Glutamatergic neuron (in vitro differentiated cells): ENCODE measurements around the gene ANKRD13A. TPM values are rescaled to one million over a fixed set of nuclear protein-coding genes. Genes with fewer than 3 reads are reported as not detected.

Source experiments
- DNase-seq: peaks from one replicate; pipeline ENCODE4 v3.0.0; 2022
- H3K27ac Mint-ChIP-seq: one replicate; pipeline ENCODE4 v1.8.0; 2020; ENCODE audit warnings: mild to moderate bottlenecking, mixed read lengths, inconsistent platforms; ENCODE audit not compliant: unreplicated experiment
- H3K27me3 Mint-ChIP-seq: one replicate; pipeline ENCODE4 v1.8.0; 2020; ENCODE audit warnings: mild to moderate bottlenecking, moderate library complexity, mixed read lengths, inconsistent platforms; ENCODE audit not compliant: unreplicated experiment
- H3K36me3 Mint-ChIP-seq: one replicate; pipeline ENCODE4 v1.8.0; 2020; ENCODE audit warnings: mild to moderate bottlenecking, mixed read lengths, inconsistent platforms; ENCODE audit not compliant: unreplicated experiment
- H3K4me1 Mint-ChIP-seq: one replicate; pipeline ENCODE4 v1.8.0; 2020; ENCODE audit warnings: mild to moderate bottlenecking, low read depth, mixed read lengths, inconsistent platforms; ENCODE audit not compliant: unreplicated experiment
- H3K4me3 Mint-ChIP-seq: one replicate; pipeline ENCODE4 v1.8.0; 2020; ENCODE audit warnings: mild to moderate bottlenecking, mixed read lengths, inconsistent platforms; ENCODE audit not compliant: unreplicated experiment
- H3K9me3 Mint-ChIP-seq: one replicate; pipeline ENCODE4 v1.8.0; 2020; ENCODE audit warnings: mild to moderate bottlenecking, moderate library complexity, mixed read lengths, inconsistent platforms; ENCODE audit not compliant: unreplicated experiment
- total RNA-seq: library from RNA; stranded (reverse); fragmentation: NEBNext Ultra II Directional; extraction: Animal tissue kit (Norgen Biotek cat#: 25700); gene quantifications from one replicate; pipeline ENCODE4 v1.2.1, GENCODE V29; 2021; ENCODE audit not compliant: unreplicated experiment
- TF ChIP-seq, protein P1 (sequence below): fragments of 200-600 bp; sonication (generic); IDR thresholded peaks from one replicate; pipeline ENCODE4 v1.5.0; 2021; ENCODE audit not compliant: partially characterized antibody, unreplicated experiment

The ANKRD13A gene
- total RNA-seq, 1 donor from 2014 or later = 139 TPM

DNA sequence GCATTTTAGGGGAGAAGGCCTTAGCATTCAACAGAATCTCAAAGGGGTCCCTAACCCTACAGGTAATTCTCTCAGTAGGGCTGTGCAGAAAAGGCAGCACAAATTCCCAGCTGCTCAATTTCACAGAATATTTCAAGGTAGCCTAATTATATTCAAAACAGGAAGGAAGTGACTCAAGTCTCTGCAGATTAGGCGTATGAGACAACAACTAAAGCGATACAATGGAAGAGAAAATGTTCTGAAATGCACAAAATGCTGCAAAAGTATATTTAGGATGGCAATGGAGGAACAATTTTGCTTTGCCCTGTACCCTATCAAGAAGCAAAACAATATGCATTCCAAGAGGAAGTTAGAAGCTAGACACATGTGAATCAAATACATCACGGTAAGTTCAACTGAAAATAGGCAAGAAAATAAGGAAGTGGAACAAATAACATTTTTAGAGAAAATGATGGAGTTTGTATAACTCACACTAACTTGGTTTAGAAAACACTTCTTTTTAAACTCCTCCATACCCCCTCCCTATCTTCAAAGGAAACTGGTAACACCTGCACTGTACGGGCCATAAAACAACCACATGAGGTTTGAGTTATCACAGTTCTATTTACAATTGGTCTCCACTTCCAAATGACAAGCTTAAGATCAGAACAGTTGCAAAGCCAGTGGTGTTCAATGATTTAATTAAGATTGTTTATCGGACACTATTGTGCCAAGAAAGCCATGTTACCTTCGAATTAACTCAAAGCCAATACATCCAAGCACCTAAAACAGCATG is 4.6 kb upstream of the ANKRD13A start:
- peaks cover 7% of the 10 kb centered on the region for H3K27me3 Mint-ChIP-seq

DNA sequence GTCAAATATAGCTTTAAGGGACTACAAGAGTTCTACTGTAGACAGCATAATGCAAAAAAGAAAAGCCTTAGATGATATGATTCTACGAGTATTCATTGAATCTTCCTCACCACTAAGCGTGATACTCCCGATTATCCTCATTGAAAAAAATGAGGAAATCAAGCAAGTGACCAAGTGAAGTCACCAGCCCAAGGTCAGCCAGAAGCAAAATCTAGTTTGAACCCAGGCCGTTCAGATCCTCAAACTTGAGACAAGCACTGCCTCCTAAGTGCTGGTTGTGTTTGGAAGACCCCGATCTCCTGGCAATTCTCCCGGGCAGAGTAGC is 3.9 kb upstream of the ANKRD13A start:
- Mint-ChIP-seq H3K4me1 (peaks cover 23% of the 10 kb centered on the region), H3K36me3 (no peaks in the 10 kb centered on the region), H3K9me3 (peaks cover 10% of the 10 kb centered on the region), H3K4me3 (peak overlapping the region; percentile 99), H3K27ac (peak overlapping the region; percentile 90), H3K27me3 (peaks cover 10% of the 10 kb centered on the region)
- TF ChIP-seq, protein P1, sequence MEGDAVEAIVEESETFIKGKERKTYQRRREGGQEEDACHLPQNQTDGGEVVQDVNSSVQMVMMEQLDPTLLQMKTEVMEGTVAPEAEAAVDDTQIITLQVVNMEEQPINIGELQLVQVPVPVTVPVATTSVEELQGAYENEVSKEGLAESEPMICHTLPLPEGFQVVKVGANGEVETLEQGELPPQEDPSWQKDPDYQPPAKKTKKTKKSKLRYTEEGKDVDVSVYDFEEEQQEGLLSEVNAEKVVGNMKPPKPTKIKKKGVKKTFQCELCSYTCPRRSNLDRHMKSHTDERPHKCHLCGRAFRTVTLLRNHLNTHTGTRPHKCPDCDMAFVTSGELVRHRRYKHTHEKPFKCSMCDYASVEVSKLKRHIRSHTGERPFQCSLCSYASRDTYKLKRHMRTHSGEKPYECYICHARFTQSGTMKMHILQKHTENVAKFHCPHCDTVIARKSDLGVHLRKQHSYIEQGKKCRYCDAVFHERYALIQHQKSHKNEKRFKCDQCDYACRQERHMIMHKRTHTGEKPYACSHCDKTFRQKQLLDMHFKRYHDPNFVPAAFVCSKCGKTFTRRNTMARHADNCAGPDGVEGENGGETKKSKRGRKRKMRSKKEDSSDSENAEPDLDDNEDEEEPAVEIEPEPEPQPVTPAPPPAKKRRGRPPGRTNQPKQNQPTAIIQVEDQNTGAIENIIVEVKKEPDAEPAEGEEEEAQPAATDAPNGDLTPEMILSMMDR = no peak
- DNase-seq = no peak

More for the DNA sequence above, 4.6 kb upstream of the ANKRD13A start:
- H3K27ac Mint-ChIP-seq = peak overlapping the region; percentile 90
- H3K4me3 Mint-ChIP-seq = peak overlapping the region; percentile 99
- H3K4me1 Mint-ChIP-seq = peaks cover 30% of the 10 kb centered on the region
- DNase-seq = no peak
- peaks cover 10% of the 10 kb centered on the region for H3K9me3 Mint-ChIP-seq
- TF ChIP-seq, protein P1 = no peak
- H3K36me3 Mint-ChIP-seq = no peaks in the 10 kb centered on the region

GRCh38 chr12:109995686-109996482 is 3.3 kb upstream of the ANKRD13A start, which contains the start of gene GIT2:
TSS of gene GIT2 (minus strand) at chr12:109996368. CDS start at chr12:109996224, 144 bp downstream.
- H3K36me3 Mint-ChIP-seq = no peaks in the 10 kb centered on the region
- TF ChIP-seq, protein P1 = no peak
- peaks cover 10% of the 10 kb centered on the region for H3K9me3 Mint-ChIP-seq
- H3K27me3 Mint-ChIP-seq = peaks cover 10% of the 10 kb centered on the region
- H3K4me3 Mint-ChIP-seq = peak within 1 kb of the TSS; percentile 99
- peak; percentile 94 for DNase-seq
- peak within 1 kb of the TSS; percentile 90 for H3K27ac Mint-ChIP-seq
- H3K4me1 Mint-ChIP-seq = peaks cover 23% of the 10 kb centered on the region

GRCh38 chr12:109996483-109996853 is 2.8 kb upstream of the ANKRD13A start:
- peaks cover 10% of the 10 kb centered on the region for H3K27me3 Mint-ChIP-seq
- H3K9me3 Mint-ChIP-seq = peaks cover 10% of the 10 kb centered on the region
- no peak for DNase-seq
- H3K27ac Mint-ChIP-seq = peak overlapping the region; percentile 88
- H3K36me3 Mint-ChIP-seq = no peaks in the 10 kb centered on the region
- H3K4me3 Mint-ChIP-seq = peak overlapping the region; percentile 84
- TF ChIP-seq, protein P1 = no peak
- peaks cover 23% of the 10 kb centered on the region for H3K4me1 Mint-ChIP-seq

- DNase-seq = no peak
- peak overlapping the region; percentile 27 for H3K4me3 Mint-ChIP-seq
- peaks cover 10% of the 10 kb centered on the region for H3K27me3 Mint-ChIP-seq
- no peak overlapping the region for H3K27ac Mint-ChIP-seq
- peaks cover 23% of the 10 kb centered on the region for H3K4me1 Mint-ChIP-seq
- TF ChIP-seq, protein P1 = no peak
- H3K36me3 Mint-ChIP-seq = no peaks in the 10 kb centered on the region
- peaks cover 10% of the 10 kb centered on the region for H3K9me3 Mint-ChIP-seq
These were observed 1.8 kb upstream of the ANKRD13A start for GRCh38 chr12:109997393-109997792.
